ENCODE measurements around the gene PPP1R14B. TPM values are rescaled to one million over a fixed set of nuclear protein-coding genes. Genes with fewer than 3 reads are reported as not detected.

The PPP1R14B gene
- total and polyA plus RNA-seq, 2 of the 13 experiments (the other 11 are each of a cell fraction or from before 2014, with no cell fraction given) = 110 to 148 TPM

DNA sequence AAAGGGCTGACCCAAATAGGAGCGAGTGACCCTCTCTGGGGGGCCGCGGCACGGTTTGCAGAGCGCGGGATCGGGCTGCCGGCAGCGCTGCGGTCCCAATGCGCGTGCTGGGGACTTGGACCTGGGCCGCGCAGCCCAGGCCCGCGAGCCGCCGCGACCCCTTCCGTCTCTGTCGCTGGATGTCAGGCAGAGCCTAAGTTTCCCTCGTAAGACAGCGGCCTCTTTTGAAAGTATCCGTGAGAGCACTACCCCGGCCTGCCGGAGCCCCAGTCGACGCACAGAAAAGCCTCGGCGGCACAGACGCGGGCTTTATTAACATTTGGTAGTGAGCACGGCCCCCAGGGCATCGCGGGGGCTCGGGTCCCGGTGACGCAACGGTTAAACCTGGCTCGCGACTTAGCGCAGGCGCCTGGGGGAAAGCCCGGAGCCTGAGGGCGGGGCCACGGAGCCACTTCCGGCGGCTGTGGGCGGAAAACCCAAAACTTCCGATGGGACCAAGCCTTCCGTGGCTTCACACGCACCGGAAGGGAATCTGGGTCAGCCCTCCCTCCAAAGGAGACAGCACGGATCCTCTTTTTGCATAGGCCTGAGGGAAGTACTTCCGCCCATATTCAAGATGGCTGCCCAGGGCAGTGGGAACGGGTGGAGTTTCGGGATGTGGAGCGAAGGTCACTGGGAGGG, 22.9 kb upstream of the PPP1R14B start (continued):
- TF ChIP-seq ZNF407 (CRISPR knock-in tag; IDR thresholded peaks at IDR 0.05; ENCODE audit: not compliant biosample characterization) = no peak
- TF ChIP-seq TRIM24 (CRISPR knock-in tag; IDR thresholded peaks at IDR 0.05) = no peak
- TF ChIP-seq ISL2 (CRISPR knock-in tag; IDR thresholded peaks at IDR 0.05) = peak; percentile 29
- TF ChIP-seq ZNF567 (CRISPR knock-in tag; IDR thresholded peaks at IDR 0.05; ENCODE audit: borderline replicate concordance) = no peak
- peak; percentile 90 for TF ChIP-seq ZNF143 (CRISPR knock-in tag; IDR thresholded peaks at IDR 0.05)
- TF ChIP-seq LCORL (IDR thresholded peaks at IDR 0.05) = no peak
- no peak; the same call in none of the 2 replicates for TF ChIP-seq LCORL (CRISPR knock-in tag; IDR thresholded peaks at IDR 0.05)
- TF ChIP-seq MYNN (CRISPR knock-in tag; IDR thresholded peaks at IDR 0.05; ENCODE audit: low read depth) = no peak
- TF ChIP-seq, protein P1, sequence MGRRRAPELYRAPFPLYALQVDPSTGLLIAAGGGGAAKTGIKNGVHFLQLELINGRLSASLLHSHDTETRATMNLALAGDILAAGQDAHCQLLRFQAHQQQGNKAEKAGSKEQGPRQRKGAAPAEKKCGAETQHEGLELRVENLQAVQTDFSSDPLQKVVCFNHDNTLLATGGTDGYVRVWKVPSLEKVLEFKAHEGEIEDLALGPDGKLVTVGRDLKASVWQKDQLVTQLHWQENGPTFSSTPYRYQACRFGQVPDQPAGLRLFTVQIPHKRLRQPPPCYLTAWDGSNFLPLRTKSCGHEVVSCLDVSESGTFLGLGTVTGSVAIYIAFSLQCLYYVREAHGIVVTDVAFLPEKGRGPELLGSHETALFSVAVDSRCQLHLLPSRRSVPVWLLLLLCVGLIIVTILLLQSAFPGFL (CRISPR knock-in tag; IDR thresholded peaks at IDR 0.05) = no peak
- TF ChIP-seq NFKB2 (CRISPR knock-in tag; IDR thresholded peaks at IDR 0.05; ENCODE audit: borderline replicate concordance) = no peak
- TF ChIP-seq, protein P2, sequence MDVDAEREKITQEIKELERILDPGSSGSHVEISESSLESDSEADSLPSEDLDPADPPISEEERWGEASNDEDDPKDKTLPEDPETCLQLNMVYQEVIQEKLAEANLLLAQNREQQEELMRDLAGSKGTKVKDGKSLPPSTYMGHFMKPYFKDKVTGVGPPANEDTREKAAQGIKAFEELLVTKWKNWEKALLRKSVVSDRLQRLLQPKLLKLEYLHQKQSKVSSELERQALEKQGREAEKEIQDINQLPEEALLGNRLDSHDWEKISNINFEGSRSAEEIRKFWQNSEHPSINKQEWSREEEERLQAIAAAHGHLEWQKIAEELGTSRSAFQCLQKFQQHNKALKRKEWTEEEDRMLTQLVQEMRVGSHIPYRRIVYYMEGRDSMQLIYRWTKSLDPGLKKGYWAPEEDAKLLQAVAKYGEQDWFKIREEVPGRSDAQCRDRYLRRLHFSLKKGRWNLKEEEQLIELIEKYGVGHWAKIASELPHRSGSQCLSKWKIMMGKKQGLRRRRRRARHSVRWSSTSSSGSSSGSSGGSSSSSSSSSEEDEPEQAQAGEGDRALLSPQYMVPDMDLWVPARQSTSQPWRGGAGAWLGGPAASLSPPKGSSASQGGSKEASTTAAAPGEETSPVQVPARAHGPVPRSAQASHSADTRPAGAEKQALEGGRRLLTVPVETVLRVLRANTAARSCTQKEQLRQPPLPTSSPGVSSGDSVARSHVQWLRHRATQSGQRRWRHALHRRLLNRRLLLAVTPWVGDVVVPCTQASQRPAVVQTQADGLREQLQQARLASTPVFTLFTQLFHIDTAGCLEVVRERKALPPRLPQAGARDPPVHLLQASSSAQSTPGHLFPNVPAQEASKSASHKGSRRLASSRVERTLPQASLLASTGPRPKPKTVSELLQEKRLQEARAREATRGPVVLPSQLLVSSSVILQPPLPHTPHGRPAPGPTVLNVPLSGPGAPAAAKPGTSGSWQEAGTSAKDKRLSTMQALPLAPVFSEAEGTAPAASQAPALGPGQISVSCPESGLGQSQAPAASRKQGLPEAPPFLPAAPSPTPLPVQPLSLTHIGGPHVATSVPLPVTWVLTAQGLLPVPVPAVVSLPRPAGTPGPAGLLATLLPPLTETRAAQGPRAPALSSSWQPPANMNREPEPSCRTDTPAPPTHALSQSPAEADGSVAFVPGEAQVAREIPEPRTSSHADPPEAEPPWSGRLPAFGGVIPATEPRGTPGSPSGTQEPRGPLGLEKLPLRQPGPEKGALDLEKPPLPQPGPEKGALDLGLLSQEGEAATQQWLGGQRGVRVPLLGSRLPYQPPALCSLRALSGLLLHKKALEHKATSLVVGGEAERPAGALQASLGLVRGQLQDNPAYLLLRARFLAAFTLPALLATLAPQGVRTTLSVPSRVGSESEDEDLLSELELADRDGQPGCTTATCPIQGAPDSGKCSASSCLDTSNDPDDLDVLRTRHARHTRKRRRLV (CRISPR knock-in tag; IDR thresholded peaks at IDR 0.05) = peak; percentile 18; the same call in 1 of the 2 replicates
- TF ChIP-seq PAWR (CRISPR knock-in tag; IDR thresholded peaks at IDR 0.05; ENCODE audit: borderline replicate concordance) = no peak
- 0 out of 2 replicates have a peak, but pooled peaks have one; percentile 9 for TF ChIP-seq ZNF3 (CRISPR knock-in tag; IDR thresholded peaks at IDR 0.05)

All from HepG2 (cell line).